GM19395 (cell line): ENCODE data around the gene GABRG1.

ENCODE experiments used
- ATAC-seq: cut with Tn5 transposase; IDR thresholded peaks from one replicate; pipeline ENCODE4 v1.9.1; 2021; ENCODE audit warnings: mild to moderate bottlenecking, moderate library complexity; ENCODE audit not compliant: unreplicated experiment

GABRG1 gene

DNA sequence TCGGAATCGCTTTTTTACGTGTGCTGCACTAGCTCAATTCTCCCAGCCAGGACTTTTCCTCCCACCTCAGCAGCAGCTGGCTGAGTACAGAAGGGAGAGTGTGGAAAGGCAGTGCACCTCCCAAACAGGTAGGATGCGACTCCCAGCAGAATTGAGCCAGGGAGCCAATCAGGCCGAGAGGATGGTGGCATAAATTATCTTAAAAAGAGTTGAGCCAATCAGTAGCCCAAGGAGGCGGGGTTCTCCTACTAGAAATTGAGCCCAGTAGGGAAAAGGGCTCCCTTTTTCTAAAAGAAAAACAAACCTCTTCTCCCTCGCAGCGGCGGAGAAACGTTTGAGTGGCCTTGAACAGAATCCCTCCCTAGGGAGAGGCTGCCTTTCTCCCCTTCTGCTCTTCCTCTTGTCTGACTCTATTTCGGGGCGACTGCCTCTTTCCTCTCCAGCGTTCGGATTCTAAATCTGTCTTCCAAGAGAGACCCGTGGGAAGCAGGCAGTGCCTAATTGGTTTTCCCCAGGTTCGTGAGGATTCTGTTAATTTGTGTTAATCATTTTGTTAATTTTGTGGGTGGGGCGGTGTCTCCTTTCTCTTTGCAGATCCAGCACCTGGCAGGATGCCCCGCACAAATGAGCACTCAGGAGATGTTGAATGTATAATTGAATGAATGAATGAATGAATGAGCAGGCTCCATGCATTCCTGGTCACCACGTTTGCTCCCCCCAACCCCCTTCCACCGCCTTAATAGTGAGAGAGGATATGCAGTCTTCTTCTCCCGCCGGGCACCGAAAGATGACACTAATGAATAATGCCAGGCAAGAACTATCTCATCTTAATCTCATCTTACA lies at the start of gene GABRG1:
TSS of gene GABRG1 (minus strand) at position 142 of the 843 bp plus-strand sequence. CDS start at position 1, 141 bp downstream.
- ATAC-seq = no peak

DNA sequence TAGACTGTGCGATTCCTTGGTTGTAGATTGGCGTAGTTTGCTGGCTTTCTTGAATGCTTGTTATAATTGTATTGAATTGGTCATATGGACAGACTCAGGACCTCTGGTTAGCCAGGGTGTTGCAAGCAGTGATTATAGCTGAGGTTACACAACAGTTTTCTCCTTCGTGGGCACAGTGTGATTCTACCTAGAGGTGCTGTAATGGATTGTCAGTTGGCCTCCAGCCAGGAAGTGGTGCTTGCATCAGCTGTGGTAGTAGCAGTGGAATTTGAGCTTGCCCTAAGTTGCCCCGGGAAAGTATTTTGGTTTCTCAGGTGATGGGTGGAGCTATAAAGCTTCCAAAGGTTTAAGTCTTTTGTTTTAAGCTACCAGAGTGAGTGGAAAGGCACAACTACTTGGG lies 23.1 kb upstream of the GABRG1 start:
- ATAC-seq = no peak

DNA sequence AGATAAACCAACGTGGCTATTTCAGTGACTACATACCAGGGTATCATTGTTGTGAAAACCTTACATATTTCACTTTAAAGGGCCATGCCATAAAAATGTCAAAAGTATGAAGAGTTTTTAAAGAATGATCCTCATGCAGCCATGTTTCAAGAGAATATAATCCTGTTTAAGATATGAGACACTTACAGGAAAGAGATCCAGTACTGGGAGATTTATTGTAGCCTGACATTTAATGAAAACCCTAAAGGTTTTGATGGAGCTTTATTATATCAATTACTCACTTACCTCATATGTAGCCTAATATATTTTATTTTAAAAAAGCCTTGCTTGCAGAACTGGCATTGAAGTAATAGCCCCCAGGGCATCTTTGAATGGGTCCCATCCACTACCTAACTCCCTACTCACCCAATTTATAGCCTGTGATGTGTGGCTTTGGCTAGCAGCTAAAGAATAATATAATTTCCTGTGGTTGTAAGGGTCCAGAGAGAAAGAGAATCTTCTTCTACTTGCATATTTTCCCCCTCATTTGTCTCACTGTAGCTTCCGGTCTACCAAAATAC lies 7.7 kb upstream of the GABRG1 start:
- ATAC-seq = no peak

DNA sequence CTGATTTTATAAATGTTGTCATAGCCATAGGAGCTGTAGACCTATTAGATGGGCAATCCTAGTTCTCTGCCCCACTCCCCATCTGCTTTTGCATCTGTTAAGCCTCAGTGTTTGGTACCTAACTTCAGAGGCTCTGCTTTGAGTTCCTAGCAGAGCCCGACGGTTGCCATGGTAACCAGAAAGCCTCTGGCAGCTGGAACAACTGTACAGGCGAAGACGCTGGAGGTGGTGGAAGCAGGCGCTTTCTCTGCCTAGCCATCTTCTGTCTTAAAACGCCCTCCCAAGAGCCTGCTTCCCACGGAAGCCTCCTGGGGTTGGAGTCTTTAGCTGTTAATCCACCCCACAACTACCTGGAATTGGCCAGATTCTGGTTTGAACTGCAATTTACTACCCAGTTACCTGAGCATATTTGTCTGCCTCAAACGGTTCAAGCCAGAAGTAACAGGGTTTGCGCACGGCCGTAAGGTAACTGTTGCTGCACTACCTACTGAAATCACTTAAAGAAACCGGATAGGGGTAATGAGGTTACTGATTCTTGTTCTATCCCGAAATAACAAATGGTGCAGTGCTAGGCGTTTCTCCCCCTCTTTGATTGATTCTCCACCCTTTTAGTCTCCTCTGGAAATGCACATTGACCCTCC lies 1.0 kb upstream of the GABRG1 start:
- no peak for ATAC-seq

DNA sequence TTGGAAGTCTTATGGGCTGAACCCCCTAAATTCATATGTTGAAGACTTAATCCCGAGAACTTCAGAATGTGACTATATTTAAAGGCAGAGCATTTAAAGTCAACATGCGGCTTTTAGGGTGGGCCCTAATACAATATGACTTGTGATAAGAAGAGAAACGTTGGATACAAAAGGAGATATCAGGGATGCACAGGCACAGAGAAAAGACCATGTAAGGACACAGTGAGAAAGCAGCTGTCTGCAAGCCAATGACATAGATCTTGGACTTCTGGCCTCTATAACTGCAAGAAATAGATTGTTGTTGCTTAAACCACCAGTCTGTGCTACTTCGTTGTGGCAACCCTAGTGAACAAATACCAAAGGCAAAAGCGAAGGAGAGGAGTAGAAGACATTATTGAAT lies 42.2 kb downstream of the GABRG1 start:
- no peak for ATAC-seq

DNA sequence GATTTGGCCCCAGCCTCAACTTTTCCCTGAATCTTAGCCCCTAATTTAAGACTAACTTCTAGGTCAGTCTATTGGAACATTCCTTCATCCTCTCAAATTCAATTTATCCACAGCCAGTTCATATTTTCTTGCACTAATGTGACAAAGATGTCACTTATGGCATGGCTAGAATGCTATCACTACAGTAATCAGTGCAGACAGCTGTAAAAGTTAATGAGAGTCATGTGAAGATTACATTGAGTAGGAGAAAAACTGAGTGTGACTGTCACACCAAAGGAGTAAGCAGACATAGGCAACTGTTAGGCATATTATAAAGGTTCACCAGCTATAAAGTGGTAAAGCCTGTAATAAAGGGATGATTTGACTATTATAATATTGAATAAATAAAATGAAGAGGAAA lies 42.6 kb downstream of the GABRG1 start:
- ATAC-seq = no peak

DNA sequence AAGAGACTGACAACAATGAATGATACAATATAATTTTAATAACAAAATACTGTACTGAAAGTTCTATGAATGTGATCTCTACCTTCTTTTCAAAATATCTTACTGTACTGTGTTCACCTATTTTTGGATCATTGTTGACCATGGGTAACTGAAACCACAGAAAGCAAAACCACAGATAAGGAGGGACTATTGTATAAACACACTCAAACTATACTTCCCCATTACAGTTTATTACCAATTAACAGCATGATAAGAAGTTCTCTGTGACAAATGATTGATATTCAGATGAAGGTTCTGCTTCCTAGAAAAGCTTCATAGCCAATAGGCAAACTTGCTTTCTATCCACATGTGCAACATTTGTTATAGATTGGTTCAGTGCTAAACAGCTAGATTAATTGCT lies 50.1 kb downstream of the GABRG1 start:
- no peak for ATAC-seq

DNA sequence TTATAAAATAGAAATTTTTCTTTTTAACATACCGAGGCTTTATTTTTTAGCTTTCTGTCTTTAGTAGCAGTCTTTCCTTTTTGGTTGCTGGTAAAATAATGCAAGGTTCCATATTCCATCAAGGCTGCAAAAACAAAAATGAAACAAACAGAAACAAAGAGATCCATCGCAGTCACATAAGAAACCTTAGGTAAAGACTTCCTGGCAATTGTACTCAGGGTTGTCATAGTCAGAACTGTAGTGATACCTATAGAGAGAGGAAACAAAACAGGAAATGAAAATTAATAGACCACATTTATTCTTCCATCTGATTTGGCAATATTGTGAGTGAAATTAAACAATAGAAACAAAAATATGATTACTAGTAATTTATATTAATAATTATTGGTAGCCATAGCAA lies 72.5 kb downstream of the GABRG1 start:
- ATAC-seq = no peak

DNA sequence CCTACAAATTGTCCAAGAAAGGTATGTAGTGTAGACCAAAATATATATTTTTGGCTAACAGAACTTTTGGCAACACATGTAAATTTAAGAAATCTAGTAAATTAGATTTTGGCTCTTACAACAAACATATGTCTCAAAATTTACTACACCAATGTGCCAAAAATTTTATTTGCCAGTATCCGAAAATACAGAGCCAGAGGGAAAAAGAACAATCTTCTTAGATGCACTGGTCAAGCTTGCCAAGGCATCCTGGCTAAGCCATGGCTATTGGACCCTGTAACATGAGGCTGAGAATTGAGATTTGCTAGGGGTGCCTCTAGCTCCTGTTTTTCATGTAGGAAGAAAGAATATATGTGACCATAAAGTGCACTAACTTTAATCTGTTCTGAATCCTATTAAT lies 91.8 kb downstream of the GABRG1 start:
- ATAC-seq = no peak

DNA sequence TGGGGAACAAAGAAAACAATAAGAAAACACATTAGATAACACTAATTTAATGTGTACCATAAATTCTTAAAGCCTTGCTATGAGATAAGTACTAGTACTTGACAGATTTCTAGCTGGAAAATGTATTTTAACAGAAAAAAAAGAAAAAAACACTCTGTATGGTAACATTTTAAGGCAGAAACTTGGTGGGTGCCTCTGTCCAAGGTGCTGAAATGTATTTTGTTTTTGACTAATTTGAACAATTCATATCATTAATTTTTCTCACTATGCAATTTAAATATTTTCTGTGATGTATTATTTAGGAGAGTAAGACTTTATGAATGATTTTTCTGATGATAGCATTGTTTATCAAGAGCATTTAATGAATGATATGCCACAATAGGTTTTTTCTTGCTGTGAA lies 107.5 kb downstream of the GABRG1 start:
- ATAC-seq = no peak

DNA sequence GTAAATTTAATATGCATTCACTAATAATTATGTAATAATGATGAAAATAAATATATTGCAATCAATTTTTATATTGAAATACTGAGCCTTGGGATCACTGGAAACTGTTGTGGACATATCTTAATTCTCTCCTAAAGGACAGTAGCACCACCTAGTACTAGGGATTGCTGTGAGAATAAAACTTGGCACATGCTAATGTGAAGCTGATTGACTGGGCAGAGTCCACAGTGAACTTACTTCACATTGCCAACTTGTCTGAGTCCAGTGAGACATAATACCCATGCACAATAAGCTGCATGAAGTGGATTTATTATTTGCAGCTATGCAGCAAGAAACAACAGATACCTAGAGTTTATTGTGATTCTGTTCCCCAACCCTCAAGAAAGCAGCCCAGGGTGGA lies 131.1 kb downstream of the GABRG1 start:
- no peak for ATAC-seq

DNA sequence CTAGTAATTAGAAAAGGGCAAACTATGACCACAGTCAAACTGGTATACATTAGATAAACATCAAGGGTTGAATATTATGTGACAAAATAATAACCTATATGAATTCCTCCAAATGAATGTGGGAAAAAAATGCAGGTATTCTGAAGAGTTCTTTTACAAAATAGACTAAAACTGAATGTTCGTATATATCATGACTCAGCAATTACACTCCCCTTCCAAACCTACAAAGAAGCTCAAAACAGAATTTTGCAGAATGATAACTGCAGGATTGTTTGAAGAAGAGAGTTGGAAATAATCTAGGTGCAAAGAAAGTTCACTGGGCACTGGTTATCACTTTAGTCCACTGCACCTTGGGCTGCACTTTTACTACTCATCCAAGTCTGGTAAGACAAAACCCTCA lies 134.1 kb downstream of the GABRG1 start:
- ATAC-seq = no peak

DNA sequence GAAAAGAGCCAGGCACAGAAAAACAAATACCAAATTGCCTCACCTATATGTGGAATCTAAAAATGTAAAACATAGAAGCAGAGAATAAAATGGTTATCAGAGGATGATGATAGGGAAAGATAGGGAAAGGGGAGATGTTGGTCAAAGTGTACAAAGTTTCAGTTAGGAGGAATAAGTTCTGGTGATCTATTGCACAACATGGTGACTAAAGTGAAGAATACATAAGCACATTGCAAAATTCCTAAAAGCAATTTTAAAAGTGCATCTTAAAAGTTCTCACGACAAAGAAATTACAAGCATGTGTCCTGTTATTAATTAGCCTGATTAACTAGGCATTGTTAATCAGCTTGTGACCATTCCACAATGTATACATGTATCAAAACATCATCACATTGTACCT lies 136.0 kb downstream of the GABRG1 start:
- ATAC-seq = no peak
